HL-60 (cell line): ENCODE measurements around the gene DYRK2.

Source experiments
- DNase-seq, 2 experiments: peaks; one replicate each; pipeline ENCODE4 v3.0.0-alpha.2; 2010 to 2020; ENCODE audit warnings: low read depth in 1 of 2, low spot score in 1 of 2
- H3K27ac ChIP-seq: fragments of 250-450 bp; sonication (Bioruptor Pico); replicated peaks from 2 replicates; pipeline ENCODE4 v1.5.1; 2020; ENCODE audit warnings: mild to moderate bottlenecking, moderate library complexity
- H3K27me3 ChIP-seq: fragments of 250-450 bp; sonication (Bioruptor Pico); 2 replicates; pipeline ENCODE4 v1.5.1; 2021; ENCODE audit warnings: mild to moderate bottlenecking, moderate library complexity; ENCODE audit not compliant: insufficient read depth, poor library complexity, severe bottlenecking
- H3K4me3 ChIP-seq: replicated peaks from 2 replicates; pipeline ENCODE4 v1.5.1; 2011; ENCODE audit warnings: mild to moderate bottlenecking, control low read depth, low read length; ENCODE audit not compliant: insufficient read depth
- GABPA ChIP-seq: IDR thresholded peaks from 2 replicates; pipeline ENCODE4 v1.6.1; 2012; ENCODE audit warnings: low read depth
- POLR2AphosphoS5 ChIP-seq: IDR thresholded peaks from 2 replicates; pipeline ENCODE4 v1.6.1; 2012; ENCODE audit warnings: low read depth
- REST ChIP-seq: IDR thresholded peaks from 2 replicates; pipeline ENCODE4 v1.6.1; 2012; ENCODE audit warnings: low read depth; ENCODE audit not compliant: insufficient replicate concordance
- SPI1 ChIP-seq: IDR thresholded peaks from 2 replicates; pipeline ENCODE4 v1.6.1; 2012; ENCODE audit warnings: low read depth, mild to moderate bottlenecking, borderline replicate concordance
- TF ChIP-seq, protein P1 (sequence below): IDR thresholded peaks from one replicate; pipeline ENCODE4 v1.5.1; 2011; ENCODE audit warnings: low read length, control low read depth, inconsistent platforms; ENCODE audit not compliant: insufficient read depth

DYRK2 gene

GRCh38 chr12:67710582-67710981 lies 62.0 kb downstream of the DYRK2 start:
- Histone ChIP-seq H3K27me3 (no peaks in the 10 kb centered on the region), H3K27ac (no peak overlapping the region), H3K4me3 (no peak overlapping the region)
- TF ChIP-seq REST (no peak), SPI1 (no peak), GABPA (no peak)
- TF ChIP-seq, protein P1, sequence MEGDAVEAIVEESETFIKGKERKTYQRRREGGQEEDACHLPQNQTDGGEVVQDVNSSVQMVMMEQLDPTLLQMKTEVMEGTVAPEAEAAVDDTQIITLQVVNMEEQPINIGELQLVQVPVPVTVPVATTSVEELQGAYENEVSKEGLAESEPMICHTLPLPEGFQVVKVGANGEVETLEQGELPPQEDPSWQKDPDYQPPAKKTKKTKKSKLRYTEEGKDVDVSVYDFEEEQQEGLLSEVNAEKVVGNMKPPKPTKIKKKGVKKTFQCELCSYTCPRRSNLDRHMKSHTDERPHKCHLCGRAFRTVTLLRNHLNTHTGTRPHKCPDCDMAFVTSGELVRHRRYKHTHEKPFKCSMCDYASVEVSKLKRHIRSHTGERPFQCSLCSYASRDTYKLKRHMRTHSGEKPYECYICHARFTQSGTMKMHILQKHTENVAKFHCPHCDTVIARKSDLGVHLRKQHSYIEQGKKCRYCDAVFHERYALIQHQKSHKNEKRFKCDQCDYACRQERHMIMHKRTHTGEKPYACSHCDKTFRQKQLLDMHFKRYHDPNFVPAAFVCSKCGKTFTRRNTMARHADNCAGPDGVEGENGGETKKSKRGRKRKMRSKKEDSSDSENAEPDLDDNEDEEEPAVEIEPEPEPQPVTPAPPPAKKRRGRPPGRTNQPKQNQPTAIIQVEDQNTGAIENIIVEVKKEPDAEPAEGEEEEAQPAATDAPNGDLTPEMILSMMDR: no peak
- DNase-seq: peak in 1 of 2 experiments; percentile 12

DNA sequence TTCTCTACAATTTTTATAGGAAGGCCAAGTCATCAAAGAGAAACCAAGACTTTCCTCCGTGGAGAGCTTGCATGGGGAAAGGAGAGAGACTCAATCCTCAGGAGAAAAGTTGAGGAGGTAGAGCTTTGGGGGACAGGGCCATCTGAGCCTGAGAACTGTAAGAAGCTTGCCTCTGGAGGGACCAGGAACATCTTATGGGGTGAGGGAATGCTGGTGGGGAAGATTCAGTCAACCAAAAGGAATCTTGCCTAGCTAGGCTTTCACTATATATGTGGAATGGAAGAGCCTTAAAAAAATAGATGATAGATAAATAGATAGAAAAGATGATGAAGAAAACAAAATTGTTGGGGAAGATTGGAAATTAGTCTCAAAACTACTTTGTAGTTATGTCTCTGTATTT lies 63.5 kb downstream of the DYRK2 start:
- no peaks in the 10 kb centered on the region for H3K27me3 ChIP-seq
- no peak for DNase-seq
- no peak overlapping the region for H3K4me3 ChIP-seq
- no peak overlapping the region for H3K27ac ChIP-seq
- TF ChIP-seq GABPA (no peak), REST (no peak), POLR2AphosphoS5 (no peak), SPI1 (no peak)
- TF ChIP-seq, protein P1: no peak

- Histone ChIP-seq H3K4me3 (no peak overlapping the region), H3K27ac (no peak overlapping the region), H3K27me3 (no peaks in the 10 kb centered on the region)
- TF ChIP-seq REST: no peak
- TF ChIP-seq GABPA: no peak
- TF ChIP-seq POLR2AphosphoS5: no peak
- DNase-seq: no peak
These were observed 66.1 kb downstream of the DYRK2 start for GRCh38 chr12:67714648-67715047.
